HTERT RPE-1 (cell line): ENCODE results near the gene SCNN1G.

Experiments
- in situ Hi-C: fragments of 300-500 bp; cut with MboI; formaldehyde crosslinking; loops from 4 replicates; pipeline ENCODE4 v1.14.3; 2020; ENCODE audit warnings: low sequenced_read_pairs

SCNN1G gene

GRCh38 chr16:23195366-23195978, 12.9 kb downstream of the SCNN1G start:
- in situ Hi-C loops = no loop called here

DNA sequence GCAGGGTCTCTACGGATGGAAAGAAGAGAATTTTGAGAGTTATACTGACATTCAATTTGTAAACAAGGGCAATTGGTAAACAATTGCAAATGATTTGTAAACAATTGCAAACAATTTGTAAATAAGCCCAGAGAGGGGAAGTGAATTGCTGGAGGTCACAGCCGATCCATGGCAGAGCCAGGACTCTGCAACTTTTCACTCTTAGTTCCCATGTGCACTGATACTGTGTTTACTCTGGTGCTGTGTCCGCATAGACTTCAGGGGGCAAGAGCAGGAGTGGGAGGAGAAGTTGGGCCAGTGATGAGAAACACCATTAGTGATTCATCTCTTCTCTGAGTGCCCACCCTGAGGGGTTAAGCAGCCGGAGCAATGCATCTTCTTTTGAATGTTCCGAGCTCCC, 14.0 kb downstream of the SCNN1G start:
- in situ Hi-C loops = no loop called here

DNA sequence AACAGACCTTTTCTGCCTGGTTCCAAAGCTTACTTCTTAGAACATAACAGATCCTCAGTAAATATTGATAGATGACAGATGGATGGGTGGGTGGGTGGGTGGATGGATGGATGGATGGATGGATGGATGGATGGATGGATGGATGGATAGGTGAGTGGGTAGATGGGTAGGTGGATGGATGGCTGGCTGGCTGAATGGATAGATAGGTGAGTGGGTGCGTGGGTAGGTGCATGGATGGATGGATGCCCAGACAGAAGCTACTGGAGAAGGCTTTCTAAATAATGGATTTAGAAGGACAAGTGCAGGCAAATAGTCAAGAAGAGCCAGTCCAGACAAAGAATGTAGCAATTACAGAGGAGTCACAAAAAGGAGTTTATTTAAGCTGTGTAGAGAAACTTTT, 19.6 kb downstream of the SCNN1G start:
- in situ Hi-C loops = no loop called here

DNA sequence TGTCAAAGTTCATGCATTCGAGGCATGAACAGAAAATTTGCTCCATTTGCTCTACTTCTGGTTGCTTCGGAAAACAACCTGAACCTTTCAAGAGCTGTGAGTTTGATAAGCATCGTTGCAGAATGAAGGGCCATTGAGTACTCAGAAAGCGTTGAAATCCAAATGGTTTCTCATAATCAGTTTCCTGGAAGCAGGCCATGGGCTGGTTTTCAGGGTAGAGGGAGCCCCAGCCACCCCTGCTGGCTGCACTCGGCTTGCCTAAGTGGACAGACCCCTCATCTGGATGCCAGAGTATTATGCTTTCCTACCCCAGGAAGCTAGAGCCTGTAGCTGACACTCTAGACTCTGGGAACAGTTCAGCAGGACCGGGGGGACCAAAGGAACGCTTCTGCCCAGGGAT, 24.4 kb downstream of the SCNN1G start:
- in situ Hi-C loops = no loop called here

DNA sequence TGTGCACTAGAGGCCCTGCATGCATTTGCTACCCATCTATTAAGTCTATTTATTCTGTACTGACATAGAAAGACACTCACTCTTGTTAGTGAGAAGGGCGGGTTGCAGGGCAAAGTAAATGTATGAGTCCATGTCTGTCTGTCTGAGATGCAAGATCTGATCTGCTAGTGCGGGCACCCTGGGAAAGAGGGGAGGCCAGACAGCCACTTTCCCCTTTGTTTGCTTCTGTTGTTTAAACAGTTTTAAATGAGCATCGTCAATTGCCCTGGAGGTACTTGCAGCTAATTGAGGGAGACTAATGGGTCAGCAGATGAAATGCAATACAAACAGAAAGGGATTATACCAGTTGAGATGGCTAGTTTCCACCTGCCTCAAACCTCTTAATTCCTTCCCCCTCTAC, 24.9 kb downstream of the SCNN1G start:
- in situ Hi-C loops = no loop called here

- in situ Hi-C loops = no loop called here
These were observed 27.1 kb downstream of the SCNN1G start for GRCh38 chr16:23209606-23210005.

- in situ Hi-C loops = no loop called here
These were observed 31.3 kb downstream of the SCNN1G start for GRCh38 chr16:23213831-23214230.

GRCh38 chr16:23214796-23215195, 32.3 kb downstream of the SCNN1G start:
- in situ Hi-C loops = no loop called here

- in situ Hi-C loops = no loop called here
These were observed 32.9 kb downstream of the SCNN1G start for GRCh38 chr16:23215435-23215834.

DNA sequence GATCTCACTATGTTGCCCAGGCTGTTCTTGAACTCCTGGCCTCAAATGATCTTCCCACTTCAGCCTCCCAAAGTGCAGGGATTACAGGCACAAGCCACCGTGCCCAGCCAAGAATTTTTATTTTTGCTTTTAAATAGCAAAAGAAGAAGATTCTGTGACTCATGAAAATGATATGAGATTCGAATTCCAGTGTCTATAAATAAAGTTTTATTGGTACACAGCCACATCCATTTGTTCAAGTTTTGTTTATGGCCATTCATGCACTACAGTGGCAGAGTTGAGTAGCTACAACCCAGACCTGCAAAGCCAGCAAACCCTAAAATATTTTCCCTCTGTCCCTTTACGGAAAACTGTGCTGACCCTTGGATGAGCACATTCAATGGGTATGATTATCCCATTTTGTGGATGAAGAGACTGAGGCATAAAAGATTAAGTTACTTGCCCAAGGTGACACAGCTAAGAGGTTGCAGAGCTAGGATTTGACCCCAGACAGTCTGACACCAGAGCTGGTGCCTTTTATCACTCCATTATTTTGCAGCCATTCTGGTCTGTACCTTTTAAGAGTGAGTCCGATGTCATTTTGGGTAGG, 34.2 kb downstream of the SCNN1G start:
- in situ Hi-C loops = no loop called here

- in situ Hi-C loops = no loop called here
These were observed 35.1 kb downstream of the SCNN1G start for GRCh38 chr16:23217646-23218045.

GRCh38 chr16:23222929-23223328, 40.4 kb downstream of the SCNN1G start:
- in situ Hi-C loops = no loop called here

- in situ Hi-C loops = no loop called here
These were observed 40.8 kb downstream of the SCNN1G start for GRCh38 chr16:23223368-23223767.

DNA sequence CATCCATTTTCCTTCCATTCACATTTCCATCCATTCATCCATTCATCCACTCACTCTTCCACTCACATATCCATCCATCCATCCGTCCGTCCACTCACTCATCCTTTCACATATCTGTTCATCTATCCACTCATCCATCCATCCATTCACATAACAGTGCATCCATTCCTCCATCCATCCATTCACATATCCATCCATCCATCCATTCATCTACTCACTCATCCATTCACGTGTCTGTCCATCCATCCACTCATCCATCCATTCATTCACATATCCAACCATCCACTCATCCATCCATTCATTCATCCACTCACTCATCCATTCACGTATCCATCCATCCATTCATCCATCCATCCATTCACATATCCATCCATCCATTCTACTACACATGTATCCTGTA, 42.6 kb downstream of the SCNN1G start:
- in situ Hi-C loops = no loop called here

- in situ Hi-C loops = no loop called here
These were observed 43.1 kb downstream of the SCNN1G start for GRCh38 chr16:23225634-23226033.

DNA sequence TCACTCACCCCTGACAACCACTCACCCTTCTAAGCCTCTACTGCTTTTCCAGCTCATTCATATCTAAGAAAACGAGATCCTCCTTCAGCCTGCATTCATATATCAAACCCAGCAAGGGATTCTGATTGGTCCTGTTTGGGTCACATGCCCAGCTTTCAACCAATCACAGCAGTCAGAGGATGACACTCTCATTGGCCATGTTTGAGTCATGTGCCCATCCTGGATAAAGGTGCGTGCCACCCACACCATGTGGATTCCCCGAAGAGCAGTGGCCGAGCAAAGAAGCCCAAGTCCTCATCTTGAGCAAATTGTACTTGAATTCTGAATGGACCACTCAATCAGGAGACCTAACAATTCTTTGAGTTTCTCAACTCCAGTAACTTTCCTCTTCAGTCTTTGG, 45.0 kb downstream of the SCNN1G start:
- in situ Hi-C loops = no loop called here

DNA sequence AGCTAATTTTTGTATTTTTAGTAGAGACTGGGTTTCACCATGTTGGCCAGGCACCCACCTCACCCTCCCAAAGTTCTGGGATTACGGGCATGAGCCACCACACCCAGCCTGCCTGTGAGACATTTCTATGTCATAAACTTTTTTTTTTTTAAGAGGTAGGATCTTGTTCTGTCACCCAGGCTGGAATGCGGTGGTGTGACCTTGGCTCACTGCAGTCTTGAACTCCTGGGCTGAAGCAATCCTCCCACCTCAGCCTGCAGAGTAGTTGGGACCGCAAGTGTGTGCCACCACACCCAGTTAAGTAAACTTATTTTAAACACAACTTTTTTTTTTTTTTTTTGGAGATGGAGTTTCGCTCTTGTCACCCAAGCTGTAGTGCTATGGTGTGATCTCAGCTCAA, 47.2 kb downstream of the SCNN1G start:
- in situ Hi-C loops = no loop called here

GRCh38 chr16:23232806-23233205, 50.3 kb downstream of the SCNN1G start:
- in situ Hi-C loops = no loop called here

DNA sequence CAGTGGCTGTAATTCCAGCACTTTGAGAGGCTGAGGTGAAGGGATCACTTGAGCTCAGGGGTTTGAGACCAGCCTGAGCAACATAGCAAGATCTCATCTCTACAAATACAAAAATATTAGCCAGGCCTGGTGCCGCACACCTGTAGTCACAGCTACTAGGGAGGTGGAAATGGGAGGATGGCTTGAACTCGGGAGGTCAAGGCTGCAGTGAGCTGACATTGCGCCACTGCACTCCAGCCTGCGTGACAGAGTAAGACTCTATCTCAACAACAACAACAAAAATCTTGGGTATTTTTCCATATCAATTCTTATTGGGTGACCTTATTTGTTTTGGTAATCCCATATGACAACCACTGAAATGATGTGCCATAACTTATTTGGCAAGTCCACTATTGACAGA, 52.6 kb downstream of the SCNN1G start:
- in situ Hi-C loops = no loop called here

DNA sequence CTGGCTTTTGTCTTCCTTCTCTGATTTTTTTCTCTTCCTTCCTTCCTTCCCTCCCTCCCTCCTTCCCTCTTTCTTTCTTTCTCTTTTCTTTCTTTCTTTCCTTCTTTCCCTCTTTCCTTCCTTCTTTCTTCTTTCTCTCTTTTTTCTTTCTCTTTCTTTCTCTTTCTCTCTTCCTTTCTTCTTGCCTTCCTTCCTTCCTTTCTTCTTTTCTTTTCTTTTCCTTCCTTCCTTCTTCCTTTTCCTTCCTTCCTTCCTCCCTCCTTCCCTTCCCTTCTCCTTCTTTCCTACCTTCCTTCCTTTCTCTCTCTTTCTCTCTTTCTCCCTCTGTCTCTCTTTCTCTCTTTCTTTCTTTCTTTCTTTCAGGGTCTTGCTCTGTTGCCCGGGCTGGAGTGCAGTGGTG, 54.4 kb downstream of the SCNN1G start:
- in situ Hi-C loops = no loop called here

DNA sequence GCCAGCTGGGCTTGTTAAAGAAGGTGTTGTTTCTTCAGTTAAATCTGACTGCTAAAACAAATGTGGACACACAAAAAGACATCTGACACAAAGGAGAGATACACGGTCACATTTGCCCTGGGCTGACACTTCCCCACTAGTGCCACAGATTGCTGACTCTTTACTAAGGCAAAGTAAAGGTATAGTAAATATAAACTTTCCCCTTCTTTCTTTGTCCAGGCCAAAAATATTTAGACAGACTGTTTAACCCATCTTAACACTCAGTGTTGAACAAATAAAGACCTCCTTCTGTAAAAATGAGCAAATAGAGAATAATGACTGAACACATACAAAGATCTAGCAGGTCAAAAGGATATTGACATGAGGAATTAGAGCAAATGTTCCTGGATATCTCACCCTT, 58.4 kb downstream of the SCNN1G start:
- in situ Hi-C loops = no loop called here

DNA sequence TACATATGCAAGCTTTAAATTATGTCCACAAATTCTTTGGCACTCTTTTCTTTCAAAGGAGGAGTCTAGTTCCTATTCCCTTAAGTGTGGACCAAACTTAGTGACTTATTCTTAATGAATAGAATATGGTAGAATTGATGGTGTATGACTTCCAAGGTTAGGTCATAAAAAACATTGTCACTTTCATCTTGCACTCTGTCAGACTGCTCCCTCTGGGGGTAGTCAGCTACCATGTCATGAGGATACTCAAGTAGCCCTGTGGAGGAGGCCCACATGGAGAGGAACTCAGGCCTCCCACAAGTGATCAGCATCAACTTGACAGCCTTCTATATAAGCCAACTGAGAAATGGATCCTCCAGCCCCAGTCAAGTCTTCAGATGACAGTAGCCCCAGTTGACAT, 61.6 kb downstream of the SCNN1G start:
- in situ Hi-C loops = no loop called here

DNA sequence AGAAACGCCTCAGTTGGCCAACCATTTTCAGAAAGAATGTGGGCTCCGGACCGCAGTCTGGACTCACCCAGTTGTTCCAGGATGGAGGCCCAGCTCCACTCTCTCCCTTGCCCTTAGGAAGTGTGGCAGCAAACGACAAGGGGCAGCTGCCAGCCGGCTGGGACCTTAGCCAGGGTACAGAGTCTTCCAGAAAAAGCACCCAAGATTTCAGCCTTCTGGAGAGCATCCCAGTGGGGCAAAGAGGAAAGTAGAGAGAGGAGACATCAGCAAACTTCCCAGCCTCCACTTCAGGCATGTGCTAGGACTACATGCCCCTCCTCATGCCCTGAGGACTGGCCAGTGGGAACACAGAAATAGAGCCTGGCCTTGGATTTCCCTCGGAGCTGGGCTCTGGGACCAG, 62.7 kb downstream of the SCNN1G start:
- in situ Hi-C loops = no loop called here
